Measurements from ENCODE around the gene SHB.

- no peak for TF ChIP-seq L3MBTL2 (conservative IDR thresholded peaks at IDR 0.05)
- TF ChIP-seq LEF1 (IDR thresholded peaks at IDR 0.05; ENCODE audit: borderline replicate concordance), result no peak
- no peak for TF ChIP-seq ZNF384 (IDR thresholded peaks at IDR 0.05)
Measured at GRCh38 chr9:38009035-38009501, 60.0 kb downstream of the SHB start.
